Cardiac muscle cell (in vitro differentiated cells and primary cell): ENCODE measurements around the gene KIF20A. TPM values are rescaled to one million over a fixed set of nuclear protein-coding genes. Genes with fewer than 3 reads are reported as not detected.

Source experiments
- DNase-seq, 2 donors: peaks; one replicate each; pipeline versions ENCODE4 v3.0.0 to v3.0.0-alpha.2; 2010 to 2017; ENCODE audit warnings: low read depth in 1 of 2, low spot score in 1 of 2
- H3K27ac ChIP-seq: fragments of 200-600 bp; sonication (generic); 2 replicates; pipeline ENCODE4 v1.5.1; 2016
- H3K27me3 ChIP-seq: fragments of 200-600 bp; sonication (generic); 2 replicates; pipeline ENCODE4 v1.6.0; 2016; ENCODE audit warnings: control low read depth
- H3K36me3 ChIP-seq: fragments of 200-600 bp; sonication (generic); 2 replicates; pipeline ENCODE4 v1.5.1; 2016; ENCODE audit warnings: control low read depth
- H3K4me1 ChIP-seq: fragments of 200-600 bp; sonication (generic); 2 replicates; pipeline ENCODE4 v1.8.1; 2017; ENCODE audit warnings: low read depth, mild to moderate bottlenecking, mixed run types
- H3K4me3 ChIP-seq: fragments of 200-600 bp; sonication (generic); 2 replicates; pipeline ENCODE4 v1.5.1; 2016; ENCODE audit warnings: mild to moderate bottlenecking
- H3K9me3 ChIP-seq: fragments of 200-600 bp; sonication (generic); 2 replicates; pipeline ENCODE4 v1.5.1; 2017; ENCODE audit warnings: low read depth, mild to moderate bottlenecking, control low read depth
- polyA plus RNA-seq: library from polyadenylated mRNA; unstranded; fragments of >200 nt; fragmentation: Nextera tagmentation; extraction: Ambion mirVana; gene quantifications from 2 replicates; pipeline ENCODE4 v1.2.1, GENCODE V29; 2016
- total RNA-seq: library from RNA; depleted of rRNA; stranded (reverse); fragments of >200 nt; gene quantifications from 2 replicates; pipeline ENCODE4 v1.2.3, GENCODE V29; 2016
- TF ChIP-seq, protein P1 (sequence below): IDR thresholded peaks from 2 replicates; pipeline ENCODE4 v1.5.1; 2012; ENCODE audit warnings: low read depth, mild to moderate bottlenecking, low read length

Gene KIF20A
- total RNA-seq: 8.6 and 106 TPM in 2 replicates
- 7.2 and 127 TPM in 2 replicates for polyA plus RNA-seq

GRCh38 chr5:138178516-138179276 is at the start of gene KIF20A, which contains the start of gene BRD8:
Gene KIF20A, plus strand, starts transcription at chr5:138179112. Its CDS starts 569 bp downstream, at chr5:138179681.
Gene BRD8, minus strand, starts transcription at chr5:138178630. Its CDS starts 16 bp downstream, at chr5:138178614.
- TF ChIP-seq, protein P1, sequence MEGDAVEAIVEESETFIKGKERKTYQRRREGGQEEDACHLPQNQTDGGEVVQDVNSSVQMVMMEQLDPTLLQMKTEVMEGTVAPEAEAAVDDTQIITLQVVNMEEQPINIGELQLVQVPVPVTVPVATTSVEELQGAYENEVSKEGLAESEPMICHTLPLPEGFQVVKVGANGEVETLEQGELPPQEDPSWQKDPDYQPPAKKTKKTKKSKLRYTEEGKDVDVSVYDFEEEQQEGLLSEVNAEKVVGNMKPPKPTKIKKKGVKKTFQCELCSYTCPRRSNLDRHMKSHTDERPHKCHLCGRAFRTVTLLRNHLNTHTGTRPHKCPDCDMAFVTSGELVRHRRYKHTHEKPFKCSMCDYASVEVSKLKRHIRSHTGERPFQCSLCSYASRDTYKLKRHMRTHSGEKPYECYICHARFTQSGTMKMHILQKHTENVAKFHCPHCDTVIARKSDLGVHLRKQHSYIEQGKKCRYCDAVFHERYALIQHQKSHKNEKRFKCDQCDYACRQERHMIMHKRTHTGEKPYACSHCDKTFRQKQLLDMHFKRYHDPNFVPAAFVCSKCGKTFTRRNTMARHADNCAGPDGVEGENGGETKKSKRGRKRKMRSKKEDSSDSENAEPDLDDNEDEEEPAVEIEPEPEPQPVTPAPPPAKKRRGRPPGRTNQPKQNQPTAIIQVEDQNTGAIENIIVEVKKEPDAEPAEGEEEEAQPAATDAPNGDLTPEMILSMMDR: no peak
- peak; percentile 96 to 98 for DNase-seq
- Histone ChIP-seq H3K27me3 (no peaks in the 10 kb centered on the region), H3K36me3 (peaks cover 29% of the 10 kb centered on the region), H3K27ac (peak within 1 kb of the TSS; percentile 91), H3K4me3 (peak within 1 kb of the TSS; percentile 75), H3K4me1 (peaks cover 13% of the 10 kb centered on the region), H3K9me3 (no peaks in the 10 kb centered on the region)

DNA sequence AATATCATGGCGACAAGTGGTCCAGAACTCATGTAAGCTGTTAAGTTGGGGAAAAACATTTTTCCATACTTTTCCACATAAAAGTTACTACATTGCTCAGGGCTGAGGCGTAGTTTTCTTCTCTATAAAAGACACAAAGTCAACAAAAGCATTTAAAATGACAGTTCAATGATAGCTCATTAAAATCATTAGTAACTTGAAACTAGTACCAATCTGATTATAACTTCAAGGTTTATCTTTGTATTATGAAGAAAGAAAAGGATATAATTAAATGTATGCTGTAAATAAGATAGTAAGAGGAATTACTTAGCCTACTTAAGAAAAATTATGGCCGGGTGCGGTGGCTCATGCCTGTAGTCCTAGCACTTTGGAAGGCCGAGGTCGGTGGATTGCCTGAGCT is 49.6 kb upstream of the KIF20A start:
- Histone ChIP-seq H3K4me1 (no peaks in the 10 kb centered on the region), H3K27ac (no peak overlapping the region), H3K4me3 (no peak overlapping the region), H3K9me3 (no peaks in the 10 kb centered on the region), H3K27me3 (no peaks in the 10 kb centered on the region), H3K36me3 (no peaks in the 10 kb centered on the region)
- TF ChIP-seq, protein P1: no peak
- no peak for DNase-seq

DNA sequence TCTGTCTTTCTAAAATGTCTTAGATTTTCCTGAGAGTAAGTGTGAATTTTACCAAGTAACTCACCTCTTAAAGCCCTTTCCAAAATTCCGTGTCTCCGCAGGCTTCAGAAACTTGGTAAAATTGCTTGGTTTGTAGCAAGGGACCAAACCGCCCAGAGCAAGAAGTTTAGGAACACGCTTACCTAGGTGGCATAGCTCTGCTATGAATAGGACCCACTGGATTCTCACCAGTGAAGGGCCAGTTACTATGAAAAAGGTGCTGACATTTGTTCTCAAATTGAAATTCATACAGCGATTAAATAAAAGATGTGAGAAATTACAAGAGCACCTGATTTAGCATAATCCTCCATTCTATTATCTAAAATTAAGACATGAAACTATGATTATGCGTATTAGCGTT is 46.4 kb upstream of the KIF20A start:
- Histone ChIP-seq H3K27ac (no peak overlapping the region), H3K27me3 (no peaks in the 10 kb centered on the region), H3K9me3 (no peaks in the 10 kb centered on the region), H3K36me3 (no peaks in the 10 kb centered on the region), H3K4me3 (no peak overlapping the region), H3K4me1 (no peaks in the 10 kb centered on the region)
- no peak for DNase-seq
- TF ChIP-seq, protein P1: no peak

GRCh38 chr5:138138949-138139780 is 39.7 kb upstream of the KIF20A start, which contains the start of gene NME5:
Gene NME5, minus strand, starts transcription at chr5:138139428. Its CDS starts 648 bp downstream, at chr5:138138780.
- H3K4me3 ChIP-seq: peak within 1 kb of the TSS; percentile 51
- H3K4me1 ChIP-seq: peaks cover 12% of the 10 kb centered on the region
- peak; percentile 83 to 85 for DNase-seq
- H3K27ac ChIP-seq: peak within 1 kb of the TSS; percentile 42
- no peaks in the 10 kb centered on the region for H3K36me3 ChIP-seq
- TF ChIP-seq, protein P1: no peak
- H3K9me3 ChIP-seq: no peaks in the 10 kb centered on the region
- H3K27me3 ChIP-seq: no peaks in the 10 kb centered on the region

DNA sequence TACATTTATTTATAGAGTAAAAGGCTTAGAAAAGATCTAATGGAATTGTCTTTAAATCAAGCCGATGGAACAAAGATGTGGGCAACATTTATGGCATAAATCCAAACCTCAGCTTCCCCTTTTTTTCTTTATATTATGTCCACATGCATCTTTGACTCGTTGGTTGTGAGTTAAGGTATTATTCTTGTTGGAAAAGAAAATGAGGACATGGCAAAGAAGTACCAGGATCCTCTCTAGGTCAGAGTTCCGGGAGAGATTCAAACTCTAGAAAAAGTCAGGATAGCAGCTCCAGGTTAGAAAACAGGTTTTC is 39.2 kb upstream of the KIF20A start:
- H3K27ac ChIP-seq: no peak overlapping the region
- H3K36me3 ChIP-seq: no peaks in the 10 kb centered on the region
- TF ChIP-seq, protein P1: no peak
- H3K4me3 ChIP-seq: peak overlapping the region; percentile 51
- no peak for DNase-seq
- no peaks in the 10 kb centered on the region for H3K27me3 ChIP-seq
- no peaks in the 10 kb centered on the region for H3K9me3 ChIP-seq
- H3K4me1 ChIP-seq: peaks cover 12% of the 10 kb centered on the region
